HG03457 (cell line): ENCODE results near the gene CD46.

Experiments
- ATAC-seq: cut with Tn5 transposase; IDR thresholded peaks from one replicate; pipeline ENCODE4 v1.9.1; 2021; ENCODE audit warnings: moderate number of reproducible peaks; ENCODE audit not compliant: unreplicated experiment

The CD46 gene

GRCh38 chr1:207844371-207844770 lies 92.5 kb downstream of the CD46 start:
- no peak for ATAC-seq
